GM18498 (cell line): Measurements from ENCODE around the gene AGRN.
A peak's percentile ranks its signal among the peaks of the same experiment; 100 is the strongest.
"Not testable (repeated sequence)": the region's sequence is repeated elsewhere in the genome, so short reads cannot be mapped to it uniquely, and the experiment has no call there.

ENCODE experiments used
- ATAC-seq: cut with Tn5 transposase; IDR thresholded peaks from one replicate; pipeline ENCODE4 v1.9.1; 2021; ENCODE audit warnings: mild to moderate bottlenecking, moderate library complexity; ENCODE audit not compliant: unreplicated experiment

AGRN gene

DNA sequence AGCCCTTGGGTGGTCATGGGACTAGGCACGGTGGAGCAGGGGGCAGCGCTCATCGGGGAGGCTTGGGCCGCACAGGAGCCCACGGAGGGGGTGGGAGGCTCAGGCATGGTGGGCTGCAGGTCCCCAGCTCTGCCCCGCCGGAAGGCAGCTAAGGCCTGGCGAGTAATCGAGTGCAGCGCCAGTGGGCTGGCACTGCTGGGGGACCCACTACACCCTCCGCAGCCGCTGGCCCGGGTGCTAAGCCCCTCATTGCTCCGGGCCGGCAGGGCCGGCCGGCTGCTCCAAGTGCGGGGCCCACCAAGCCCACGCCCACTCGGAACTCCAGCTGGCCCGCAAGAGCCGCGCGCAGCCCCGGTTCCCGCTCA, 1.6 kb upstream of the AGRN start:
- ATAC-seq: not testable (repeated sequence)

DNA sequence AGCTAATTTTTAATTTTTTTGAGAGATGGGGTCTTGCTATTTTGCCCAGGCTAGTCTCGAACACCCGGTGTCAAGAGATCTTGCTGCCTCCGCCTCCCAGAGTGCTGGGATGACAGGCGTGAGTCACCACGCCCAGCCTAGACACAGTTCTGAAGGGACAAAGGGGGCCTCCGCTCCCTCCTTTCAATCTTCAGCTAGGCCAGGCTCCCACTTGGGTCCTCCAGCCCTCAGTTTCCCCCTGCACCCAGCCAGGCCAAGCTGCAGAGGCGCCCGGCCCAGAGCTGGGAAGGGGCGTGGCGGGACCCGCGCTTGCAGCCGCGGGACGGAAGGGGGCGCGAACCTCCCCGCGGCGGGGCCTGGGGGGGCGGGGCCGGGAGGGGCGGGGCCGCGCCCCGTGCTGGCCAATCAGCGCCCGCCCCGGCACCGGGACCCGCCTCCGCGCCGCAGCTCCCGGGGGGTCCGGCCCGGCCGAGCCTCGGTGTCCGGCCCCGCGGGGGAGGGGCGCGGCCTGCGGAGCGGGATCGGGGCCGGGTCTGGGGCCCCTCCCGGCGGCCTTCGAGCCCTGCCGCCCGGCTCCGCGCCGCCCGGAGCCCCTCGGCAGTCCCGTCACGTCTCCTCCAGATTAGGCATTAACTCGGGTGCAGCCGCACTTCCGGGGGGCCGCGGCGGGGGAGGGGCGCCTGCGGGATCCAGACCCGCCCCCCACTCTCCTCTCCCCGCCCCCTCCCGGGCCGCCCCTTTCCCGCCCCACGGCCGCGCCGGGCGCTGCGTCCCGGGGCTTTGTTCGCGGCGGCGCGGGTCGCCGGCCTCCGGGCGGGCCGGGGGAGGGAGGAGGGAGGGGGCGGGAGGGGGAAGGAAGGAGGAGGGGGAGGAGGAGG, 559 bp upstream of the AGRN start:
- ATAC-seq: peak; percentile 71

DNA sequence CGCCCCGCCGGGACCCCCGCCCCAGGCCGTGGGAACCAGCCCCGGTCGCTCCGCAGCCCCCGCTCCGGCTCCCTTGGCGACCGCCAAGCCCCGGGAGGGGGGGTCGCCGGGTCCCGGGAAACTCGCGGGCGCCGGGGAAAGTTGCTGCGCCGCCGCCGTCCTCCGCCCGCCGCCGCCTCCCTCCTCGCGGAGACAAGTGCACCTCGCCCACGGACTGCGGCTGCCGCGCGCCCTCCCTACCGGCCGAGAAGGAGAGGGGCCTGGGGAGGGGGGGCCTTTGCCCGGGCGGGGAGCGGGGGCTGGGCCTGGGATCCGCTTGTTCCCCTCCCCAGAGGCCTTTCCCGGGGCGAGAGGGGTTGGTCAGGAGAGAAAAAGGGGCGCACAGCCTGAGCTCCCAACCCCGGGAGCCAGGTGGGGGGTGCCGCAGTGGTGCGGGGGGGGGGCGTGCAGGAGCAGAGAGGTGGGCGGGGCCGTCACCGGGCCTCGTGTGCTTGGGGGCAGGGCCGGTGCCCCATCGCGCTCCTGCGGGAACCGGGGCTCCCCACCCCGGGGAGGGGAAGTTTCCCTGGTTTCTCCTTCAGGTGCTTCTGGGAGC, 592 bp downstream of the AGRN start:
- peak; percentile 19 for ATAC-seq

DNA sequence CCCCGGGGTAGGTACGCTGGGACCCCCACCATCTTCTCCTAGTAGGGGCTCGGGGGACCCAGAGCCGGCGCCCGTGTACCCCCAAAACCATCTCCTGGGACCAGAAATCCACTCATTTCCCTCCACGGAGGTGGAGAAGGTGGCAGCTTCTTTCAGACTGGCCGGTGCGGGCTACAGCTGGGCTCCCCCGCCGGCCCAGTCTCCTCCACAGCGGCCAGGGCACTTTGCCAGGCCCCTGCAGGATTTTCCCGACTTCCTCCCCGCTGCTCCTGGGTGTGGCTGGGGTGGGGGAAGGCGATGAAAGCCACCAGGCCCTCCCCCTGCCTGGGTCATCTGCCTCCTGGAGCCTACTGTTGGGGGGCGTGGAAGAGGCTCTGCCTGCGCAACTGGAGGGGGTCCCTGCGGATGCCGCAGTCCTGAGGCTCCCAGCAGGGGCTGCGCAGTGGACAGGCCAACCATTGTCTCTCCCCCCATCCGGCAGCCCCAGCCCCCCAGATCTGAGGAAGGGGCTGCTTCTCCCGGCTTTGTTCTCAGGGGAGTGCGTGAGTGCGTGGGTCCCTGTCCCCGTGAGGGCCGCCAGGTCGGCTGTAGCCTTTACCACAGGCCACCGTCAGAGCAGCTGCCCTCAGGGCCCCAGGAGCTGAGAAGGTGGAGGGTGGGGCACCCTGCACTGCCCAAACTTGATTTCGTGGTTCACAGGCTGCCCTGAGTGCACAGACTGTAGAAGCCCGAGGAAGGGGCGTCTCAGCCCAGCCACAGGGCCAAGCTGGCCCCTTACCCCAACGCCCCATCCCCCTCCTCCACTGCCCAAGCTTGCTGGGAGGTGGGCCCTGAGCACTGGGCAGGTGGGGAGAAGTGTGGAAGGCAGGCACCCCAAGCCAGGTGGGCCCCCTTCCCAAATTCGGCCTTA, 1.3 kb downstream of the AGRN start:
- no peak for ATAC-seq

DNA sequence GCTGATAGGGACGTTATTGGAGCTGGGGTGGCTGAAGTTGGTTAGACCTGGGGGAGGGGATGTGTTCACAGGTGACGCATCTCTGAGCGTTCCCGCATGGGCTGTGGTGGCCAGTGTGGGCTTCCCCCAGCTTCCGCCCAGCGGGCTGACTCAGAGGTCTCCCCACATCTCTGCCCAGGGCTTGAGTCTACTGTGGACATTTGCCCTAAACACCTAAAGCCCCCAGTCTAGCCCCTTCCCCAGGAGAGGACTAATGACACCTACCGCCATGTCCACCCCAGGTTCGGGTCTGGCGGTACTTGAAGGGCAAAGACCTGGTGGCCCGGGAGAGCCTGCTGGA, 2.0 kb downstream of the AGRN start:
- no peak for ATAC-seq

DNA sequence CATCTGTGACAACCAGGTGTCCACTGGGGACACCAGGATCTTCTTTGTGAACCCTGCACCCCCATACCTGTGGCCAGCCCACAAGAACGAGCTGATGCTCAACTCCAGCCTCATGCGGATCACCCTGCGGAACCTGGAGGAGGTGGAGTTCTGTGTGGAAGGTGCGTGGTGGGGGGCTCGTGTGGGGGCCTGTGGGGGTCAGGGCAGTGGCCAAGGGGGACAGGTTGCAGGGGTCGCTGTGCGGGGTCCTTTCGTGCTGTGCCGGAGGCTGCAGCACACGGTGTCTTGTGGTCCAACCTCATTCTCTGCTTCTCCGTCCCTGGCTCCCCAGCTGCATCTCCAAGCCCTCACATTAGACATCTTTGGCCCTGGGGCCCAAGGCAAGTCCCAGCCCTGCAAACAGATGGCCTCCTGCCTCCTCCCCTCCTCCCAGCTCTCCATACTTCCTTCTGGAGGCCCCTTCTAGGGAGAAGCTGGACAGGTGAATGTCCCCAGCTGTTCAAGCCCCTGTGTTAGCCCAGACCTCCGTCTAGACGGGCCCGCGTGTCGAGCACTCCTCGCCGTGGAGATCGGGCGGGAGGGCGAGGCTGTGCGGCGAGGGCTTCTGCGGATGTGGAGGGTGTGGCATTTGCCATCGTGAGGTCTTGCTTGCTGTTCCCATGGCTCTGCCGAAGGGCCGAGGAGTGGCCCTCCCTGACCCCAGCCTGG, 2.5 kb downstream of the AGRN start:
- ATAC-seq: no peak

DNA sequence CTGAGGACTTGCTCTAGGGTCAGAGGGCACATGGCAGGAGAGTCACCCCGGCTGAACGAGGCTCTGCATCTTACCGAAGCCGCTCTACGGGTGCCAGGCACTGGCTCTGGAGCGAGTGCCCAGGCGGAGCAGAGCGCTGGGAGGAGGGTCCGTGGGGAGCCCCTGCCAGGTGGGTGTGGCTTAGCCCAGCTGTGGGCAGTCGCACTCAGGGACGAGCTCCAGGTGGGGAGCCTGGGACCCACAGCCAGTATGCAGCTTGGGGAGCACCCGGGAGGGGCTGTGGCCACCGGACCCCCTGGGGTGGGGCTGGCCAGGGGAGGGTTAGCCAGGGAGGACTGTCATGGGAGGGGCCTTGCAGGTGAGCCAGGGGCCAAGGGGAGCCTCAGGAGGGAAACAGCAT, 3.8 kb downstream of the AGRN start:
- no peak for ATAC-seq

DNA sequence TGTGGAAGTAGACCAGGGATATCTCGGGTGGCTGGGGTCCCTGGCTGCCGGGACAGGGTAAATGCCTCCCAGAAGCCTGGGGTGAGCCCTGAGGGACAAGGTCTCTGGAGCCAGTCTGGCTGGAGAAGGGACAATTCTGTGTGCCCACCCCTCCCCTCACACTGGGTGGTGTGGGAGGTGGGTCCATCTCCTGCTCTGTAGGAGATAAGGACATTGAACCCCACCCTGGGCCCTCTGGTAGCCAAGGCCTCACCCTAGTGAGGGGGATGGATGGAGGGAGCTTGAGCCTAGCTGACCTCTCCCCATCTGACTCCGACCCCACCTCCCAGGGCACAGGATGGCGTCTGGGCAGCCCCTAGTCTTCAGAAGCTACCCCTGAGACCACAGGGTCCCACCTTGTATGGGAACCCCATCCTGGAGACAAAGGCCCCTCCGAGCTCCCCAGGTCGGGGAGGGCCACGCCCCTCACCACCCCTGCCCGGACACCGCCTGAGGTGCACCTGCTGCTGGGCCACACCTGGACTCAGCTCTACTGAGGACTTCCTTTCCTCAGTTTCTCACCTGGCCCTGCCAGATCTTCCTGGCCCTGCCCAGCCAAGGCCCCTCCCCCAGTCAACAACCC, 4.3 kb downstream of the AGRN start:
- no peak for ATAC-seq

DNA sequence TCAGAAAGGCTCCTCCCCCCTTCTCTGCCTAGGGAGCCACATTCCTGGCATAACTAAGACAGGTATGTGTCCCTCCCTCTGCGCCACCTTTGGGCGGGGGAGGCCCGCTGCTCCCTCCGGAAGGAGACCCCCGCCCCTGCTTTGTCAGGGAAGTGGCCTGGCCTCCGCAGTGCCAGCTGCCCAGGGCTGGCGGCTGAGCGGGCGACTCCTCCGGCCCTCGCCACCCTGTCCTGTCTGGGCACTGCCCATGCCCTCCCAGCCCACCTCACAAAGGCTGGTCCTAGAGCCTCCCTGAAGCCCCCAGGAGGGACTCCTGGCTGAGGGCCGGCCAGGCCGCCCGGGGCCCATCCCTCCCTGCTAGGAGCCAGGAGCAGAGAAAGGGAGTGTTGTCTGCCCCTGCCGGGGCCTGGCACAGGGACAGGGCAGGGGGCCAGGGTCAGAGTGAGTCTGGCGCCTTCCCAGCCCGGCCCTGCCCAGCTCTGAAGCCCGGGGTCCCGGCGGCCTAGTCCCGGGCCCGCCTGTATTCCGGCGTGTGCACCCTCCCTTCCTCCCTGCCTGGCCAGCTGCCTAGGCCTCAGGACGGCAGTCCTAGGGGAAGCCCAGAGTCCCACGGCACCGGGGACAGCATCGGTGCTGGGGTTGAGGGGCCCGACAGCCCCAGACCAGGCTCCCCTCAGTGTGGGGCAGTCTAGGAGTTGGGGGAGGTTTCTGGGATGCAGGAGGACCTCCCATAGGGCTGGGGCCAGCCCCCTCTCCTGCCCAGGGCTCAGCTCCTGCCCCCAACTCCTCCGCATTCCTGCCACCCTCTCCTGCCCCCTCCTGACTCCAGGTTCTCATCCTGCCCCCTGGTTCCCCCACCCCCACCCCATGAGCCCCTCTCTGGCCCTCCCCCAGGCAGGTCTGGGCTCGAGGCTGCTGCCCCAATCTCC, 5.1 kb downstream of the AGRN start:
- no peak for ATAC-seq

DNA sequence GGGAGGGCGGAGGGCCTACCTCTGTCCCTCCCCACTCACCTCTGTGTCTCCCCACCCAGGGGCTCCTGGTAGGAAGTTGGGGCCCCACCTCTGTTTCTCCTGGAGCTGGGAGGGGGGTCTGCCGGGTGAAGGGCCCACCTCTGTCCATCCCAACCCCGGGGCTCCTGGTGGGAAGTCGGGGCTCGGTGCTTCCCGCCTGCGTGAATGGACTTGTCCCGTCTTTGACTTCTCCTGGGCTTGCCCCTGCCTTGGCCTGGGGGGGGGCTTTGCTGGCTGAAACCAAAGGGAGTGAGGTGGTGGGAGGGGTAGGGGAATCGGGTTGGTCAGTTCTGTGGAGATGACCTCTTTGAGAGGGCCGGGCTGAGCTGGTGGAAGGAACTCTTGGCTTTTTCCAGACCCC, 5.8 kb downstream of the AGRN start:
- no peak for ATAC-seq

DNA sequence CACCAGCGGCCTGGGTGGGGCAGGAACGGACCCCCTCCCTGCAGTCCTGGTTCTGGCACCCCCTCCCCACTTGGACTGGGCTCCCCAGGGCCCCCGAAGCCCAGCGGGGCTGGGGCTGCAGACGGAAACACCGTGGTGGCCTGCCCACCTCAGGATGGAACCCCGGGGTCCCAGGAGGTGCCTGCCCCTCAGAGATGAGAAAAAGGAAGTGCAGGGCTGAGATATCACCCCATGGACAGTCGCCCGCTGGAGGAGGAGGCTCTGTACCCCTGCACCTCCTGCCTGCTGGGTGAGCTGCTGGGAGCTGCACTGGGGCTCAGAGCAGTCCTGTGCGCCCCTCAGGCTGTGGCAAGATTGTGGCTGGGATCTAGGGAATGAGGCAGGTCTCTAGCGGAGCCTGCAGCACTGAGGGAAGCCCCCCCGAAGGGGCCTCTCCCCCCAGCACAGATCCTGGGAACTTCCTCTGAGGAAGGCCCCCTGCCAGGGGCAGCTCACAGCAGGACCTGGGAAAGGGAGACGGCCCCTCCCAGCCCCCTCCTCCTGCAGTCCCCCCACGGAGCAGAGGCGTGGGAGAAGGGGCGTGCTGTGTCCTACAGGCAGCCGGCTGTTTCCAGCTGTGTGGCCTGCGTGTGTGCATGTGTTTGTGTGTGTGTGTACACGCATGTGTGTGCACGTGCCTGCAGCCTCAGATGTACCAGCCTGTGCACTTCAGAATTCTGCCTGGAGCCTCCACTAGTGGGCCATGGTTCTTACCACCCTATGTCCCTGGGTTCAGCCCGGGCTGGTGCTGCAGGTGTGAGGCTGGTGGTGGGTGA, 6.9 kb downstream of the AGRN start:
- ATAC-seq: no peak

DNA sequence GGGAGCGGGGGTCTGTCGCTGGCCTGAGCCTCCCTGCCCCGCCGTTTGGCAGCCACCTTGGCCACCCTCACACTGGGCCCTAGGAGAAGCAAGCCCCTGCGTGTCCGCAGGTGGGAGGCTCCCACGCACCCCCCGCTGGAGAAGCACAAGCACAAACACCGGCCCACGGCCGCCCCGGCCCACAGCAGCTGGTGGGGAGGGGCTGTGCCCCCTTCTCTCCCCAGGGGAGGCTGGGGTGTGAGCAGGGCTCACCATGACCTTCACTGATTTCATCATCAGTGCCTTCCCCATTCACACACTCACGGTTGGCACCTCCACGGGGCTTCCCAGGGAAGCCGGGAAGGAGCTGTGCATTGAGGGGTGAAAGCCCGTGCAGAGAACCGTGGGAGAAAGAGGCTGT, 7.9 kb downstream of the AGRN start:
- ATAC-seq: no peak

DNA sequence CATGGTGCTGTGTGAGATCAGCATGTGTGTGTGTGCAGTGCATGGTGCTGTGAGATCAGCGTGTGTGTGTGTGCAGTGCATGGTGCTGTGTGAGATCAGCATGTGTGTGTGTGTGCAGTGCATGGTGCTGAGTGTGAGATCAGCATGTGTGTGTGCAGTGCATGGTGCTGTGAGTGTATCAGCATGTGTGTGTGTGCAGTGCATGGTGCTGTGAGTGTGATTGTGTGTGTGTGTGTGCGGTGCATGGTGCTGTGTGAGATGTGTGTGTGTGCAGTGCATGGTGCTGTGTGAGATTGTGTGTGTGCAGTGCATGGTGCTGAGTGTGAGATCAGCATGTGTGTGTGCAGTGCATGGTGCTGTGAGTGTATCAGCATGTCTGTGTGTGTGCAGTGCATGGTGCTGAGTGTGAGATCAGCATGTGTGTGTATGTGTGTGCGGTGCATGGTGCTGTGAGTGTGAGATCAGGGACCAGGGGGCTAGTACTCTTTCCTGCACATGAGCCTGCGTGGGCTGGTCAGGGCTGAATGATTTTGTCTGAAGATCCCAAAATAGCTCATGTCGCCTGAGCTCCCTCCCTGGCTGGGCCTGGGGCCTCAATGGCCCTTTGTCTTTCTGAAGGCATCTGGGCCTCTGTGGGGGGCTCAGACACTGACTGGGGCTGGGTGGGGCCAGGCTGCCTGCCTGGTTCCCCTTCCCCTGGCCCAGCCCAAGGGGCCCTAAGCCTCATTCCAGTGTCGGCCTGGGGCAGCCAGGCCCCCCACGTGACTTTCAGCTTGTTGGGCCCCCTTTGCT, 11.1 kb downstream of the AGRN start:
- not testable (repeated sequence) for ATAC-seq

DNA sequence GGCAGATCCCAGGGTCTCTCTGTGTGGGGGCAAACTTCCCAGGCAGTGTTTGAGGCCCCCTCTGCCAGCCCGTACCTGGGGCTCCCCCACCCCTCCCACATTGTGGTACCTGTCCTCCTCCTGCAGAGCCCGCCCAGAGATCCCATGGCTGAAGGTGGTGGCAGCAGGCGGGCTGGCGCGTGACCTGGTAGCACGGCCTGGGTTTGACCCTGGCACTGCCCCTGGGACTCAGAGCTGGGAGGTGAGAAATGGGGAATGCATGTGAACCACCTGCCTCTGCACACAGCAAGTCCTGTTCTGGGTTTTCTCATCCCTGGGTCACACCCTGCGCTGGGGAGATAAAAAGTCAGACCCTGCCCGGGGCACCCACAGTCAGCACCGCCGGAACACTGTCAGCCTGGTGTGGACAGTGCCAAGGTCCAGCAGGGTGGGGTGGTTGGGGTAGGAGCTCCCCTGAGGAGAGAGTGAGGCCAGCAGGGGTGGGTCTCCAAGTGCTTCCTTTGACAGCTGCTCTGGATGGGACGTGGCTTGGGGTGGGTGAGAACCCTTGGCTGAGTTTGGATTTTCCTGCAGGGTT, 11.8 kb downstream of the AGRN start:
- ATAC-seq: no peak

DNA sequence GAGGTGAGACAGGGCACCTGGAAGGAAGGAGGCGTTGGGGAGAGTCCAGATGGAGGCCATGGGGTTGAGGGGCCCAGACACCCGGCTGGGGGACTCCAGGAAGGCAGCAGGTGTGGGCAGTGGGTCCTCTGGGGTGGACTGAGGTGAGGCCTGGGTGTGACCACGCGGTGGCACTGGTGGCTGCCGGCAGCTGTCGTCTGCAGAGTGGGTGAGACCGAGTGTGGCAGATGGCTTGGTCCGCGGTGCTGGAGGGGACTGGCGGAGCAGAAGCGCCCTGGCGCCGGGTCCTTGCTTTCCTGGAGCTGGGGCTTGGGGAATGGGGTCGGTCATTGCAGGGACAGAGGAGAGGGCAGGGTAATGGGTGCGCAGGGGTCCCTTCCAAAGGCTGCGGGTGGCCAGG, 12.5 kb downstream of the AGRN start:
- ATAC-seq: no peak

DNA sequence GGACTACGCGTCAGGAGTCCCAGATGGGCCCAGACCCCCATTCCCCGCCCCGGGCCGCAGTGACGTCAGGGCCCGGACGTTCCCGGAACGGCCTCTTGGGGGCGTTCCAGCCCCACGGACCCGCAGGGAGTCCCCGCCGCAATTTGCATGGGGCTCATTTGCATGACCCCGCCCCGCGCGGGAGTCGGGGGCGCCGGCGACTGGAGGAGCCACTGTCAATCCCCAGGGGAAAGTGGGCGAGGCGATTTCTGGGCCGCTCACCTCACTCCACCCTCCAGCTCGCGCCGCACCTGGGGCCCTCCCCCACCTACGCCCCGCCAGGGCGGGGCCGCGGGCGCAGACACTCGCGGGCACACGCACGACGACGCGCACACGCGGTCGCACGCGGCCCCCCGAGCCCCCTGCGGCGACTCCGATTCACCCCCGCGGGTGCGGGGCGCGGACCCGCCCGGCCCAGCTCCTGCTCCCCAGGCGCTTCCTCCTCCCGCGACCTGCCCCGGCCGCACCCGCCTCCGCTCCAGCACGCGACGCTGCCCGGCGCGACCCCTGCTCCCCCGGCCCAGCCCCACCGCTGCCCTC, 13.2 kb downstream of the AGRN start:
- ATAC-seq: peak; percentile 85

DNA sequence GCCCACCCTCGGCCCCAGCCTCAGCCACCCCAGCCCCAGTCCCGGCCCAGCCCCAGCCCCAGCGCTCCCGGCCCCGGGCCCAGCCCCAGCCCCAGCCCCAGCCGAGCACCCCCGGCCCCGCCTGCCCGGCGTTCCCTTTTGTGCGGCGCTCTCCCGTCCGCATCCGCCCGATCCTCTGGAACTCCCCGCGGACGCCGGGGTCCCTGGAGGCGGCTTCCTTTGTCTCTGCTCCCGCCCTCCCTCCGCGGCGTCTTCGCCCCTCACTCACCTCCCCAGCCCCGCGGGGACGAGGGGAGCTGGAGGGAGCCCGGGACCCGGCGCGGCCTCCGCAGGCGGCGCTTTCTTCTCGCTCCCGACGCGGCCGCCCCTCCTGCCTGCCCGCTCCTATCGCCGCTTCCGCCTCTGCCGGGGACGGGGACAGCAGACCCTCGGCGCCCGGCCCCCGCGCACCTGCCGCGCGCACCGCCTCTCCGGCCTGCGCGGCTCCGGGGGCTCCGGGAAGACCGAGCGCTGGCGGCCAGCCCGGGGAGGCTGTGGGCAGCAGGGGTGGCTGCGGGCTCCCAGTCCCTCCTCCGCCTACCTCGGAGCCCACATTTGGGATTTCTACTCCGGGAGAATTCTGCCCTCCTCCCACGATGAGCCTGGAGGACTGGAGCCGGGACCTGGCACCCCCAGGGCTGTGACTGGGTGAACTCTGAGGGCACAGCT, 14.0 kb downstream of the AGRN start:
- ATAC-seq: no peak
